Measurements from ENCODE around the gene HMOX1.

Gene HMOX1

GRCh38 chr22:35354068-35354467 lies 26.8 kb upstream of the HMOX1 start:
- H3K4me1 ChIP-seq, result peaks cover 11% of the 10 kb centered on the region
- H3K36me3 ChIP-seq (ENCODE audit: control insufficient read depth, insufficient read depth, low read length), result no peaks in the 10 kb centered on the region
- H3K27ac ChIP-seq, result no peak overlapping the region
- H3K27me3 ChIP-seq (ENCODE audit: control insufficient read depth, insufficient read depth, low read length), result no peaks in the 10 kb centered on the region
- H3K79me2 ChIP-seq, result no peaks in the 10 kb centered on the region
- no peak overlapping the region for H3K9ac ChIP-seq
- TF ChIP-seq CTCF (IDR thresholded peaks at IDR 0.05), result no peak
- no peak overlapping the region for H2AFZ ChIP-seq
- H3K9me3 ChIP-seq (ENCODE audit: control insufficient read depth, low read length), result no peaks in the 10 kb centered on the region
- no peak overlapping the region for H3K4me2 ChIP-seq (ENCODE audit: low read length)
- H3K4me3 ChIP-seq (ENCODE audit: low read depth, low read length), result no peak overlapping the region

GRCh38 chr22:35357883-35358621 lies 22.8 kb upstream of the HMOX1 start:
- H3K27ac ChIP-seq, result no peak overlapping the region

GRCh38 chr22:35359380-35360065 lies 21.4 kb upstream of the HMOX1 start:
- no peak overlapping the region for H3K4me3 ChIP-seq (ENCODE audit: low read depth, low read length)
- TF ChIP-seq CTCF (IDR thresholded peaks at IDR 0.05), result no peak
- H3K36me3 ChIP-seq (ENCODE audit: control insufficient read depth, insufficient read depth, low read length), result no peaks in the 10 kb centered on the region
- no peak overlapping the region for H3K9ac ChIP-seq
- no peaks in the 10 kb centered on the region for H3K27me3 ChIP-seq (ENCODE audit: control insufficient read depth, insufficient read depth, low read length)
- H3K4me1 ChIP-seq, result no peaks in the 10 kb centered on the region
- H3K9me3 ChIP-seq (ENCODE audit: control insufficient read depth, low read length), result no peaks in the 10 kb centered on the region
- no peak overlapping the region for H2AFZ ChIP-seq
- H3K4me2 ChIP-seq (ENCODE audit: low read length), result no peak overlapping the region
- H3K27ac ChIP-seq, result no peak overlapping the region
- no peaks in the 10 kb centered on the region for H3K79me2 ChIP-seq

More at GRCh38 chr22:35357883-35358621, 22.8 kb upstream of the HMOX1 start:
- no peaks in the 10 kb centered on the region for H3K79me2 ChIP-seq
- no peaks in the 10 kb centered on the region for H3K27me3 ChIP-seq (ENCODE audit: control insufficient read depth, insufficient read depth, low read length)
- H3K9me3 ChIP-seq (ENCODE audit: control insufficient read depth, low read length), result no peaks in the 10 kb centered on the region
- H3K4me1 ChIP-seq, result no peaks in the 10 kb centered on the region
- TF ChIP-seq CTCF (IDR thresholded peaks at IDR 0.05), result no peak
- no peak overlapping the region for H3K4me3 ChIP-seq (ENCODE audit: low read depth, low read length)
- no peaks in the 10 kb centered on the region for H3K36me3 ChIP-seq (ENCODE audit: control insufficient read depth, insufficient read depth, low read length)
- H3K4me2 ChIP-seq (ENCODE audit: low read length), result no peak overlapping the region
- H3K9ac ChIP-seq, result no peak overlapping the region
- no peak overlapping the region for H2AFZ ChIP-seq

- H3K9ac ChIP-seq, result no peak overlapping the region
- TF ChIP-seq CTCF (IDR thresholded peaks at IDR 0.05), result no peak
- no peak overlapping the region for H3K27ac ChIP-seq
- H3K4me3 ChIP-seq (ENCODE audit: low read depth, low read length), result no peak overlapping the region
- no peaks in the 10 kb centered on the region for H3K79me2 ChIP-seq
- H3K9me3 ChIP-seq (ENCODE audit: control insufficient read depth, low read length), result no peaks in the 10 kb centered on the region
- no peaks in the 10 kb centered on the region for H3K4me1 ChIP-seq
- no peaks in the 10 kb centered on the region for H3K27me3 ChIP-seq (ENCODE audit: control insufficient read depth, insufficient read depth, low read length)
- H3K4me2 ChIP-seq (ENCODE audit: low read length), result no peak overlapping the region
- no peak overlapping the region for H2AFZ ChIP-seq
- H3K36me3 ChIP-seq (ENCODE audit: control insufficient read depth, insufficient read depth, low read length), result no peaks in the 10 kb centered on the region
Observed at GRCh38 chr22:35361001-35361558, 19.8 kb upstream of the HMOX1 start.
